ENCODE measurements around the gene KDF1. TPM values are rescaled to one million over a fixed set of nuclear protein-coding genes. Genes with fewer than 3 reads are reported as not detected.

KDF1 gene
- total RNA-seq, 1 experiment from 2014 or later, result 23.0 TPM

DNA sequence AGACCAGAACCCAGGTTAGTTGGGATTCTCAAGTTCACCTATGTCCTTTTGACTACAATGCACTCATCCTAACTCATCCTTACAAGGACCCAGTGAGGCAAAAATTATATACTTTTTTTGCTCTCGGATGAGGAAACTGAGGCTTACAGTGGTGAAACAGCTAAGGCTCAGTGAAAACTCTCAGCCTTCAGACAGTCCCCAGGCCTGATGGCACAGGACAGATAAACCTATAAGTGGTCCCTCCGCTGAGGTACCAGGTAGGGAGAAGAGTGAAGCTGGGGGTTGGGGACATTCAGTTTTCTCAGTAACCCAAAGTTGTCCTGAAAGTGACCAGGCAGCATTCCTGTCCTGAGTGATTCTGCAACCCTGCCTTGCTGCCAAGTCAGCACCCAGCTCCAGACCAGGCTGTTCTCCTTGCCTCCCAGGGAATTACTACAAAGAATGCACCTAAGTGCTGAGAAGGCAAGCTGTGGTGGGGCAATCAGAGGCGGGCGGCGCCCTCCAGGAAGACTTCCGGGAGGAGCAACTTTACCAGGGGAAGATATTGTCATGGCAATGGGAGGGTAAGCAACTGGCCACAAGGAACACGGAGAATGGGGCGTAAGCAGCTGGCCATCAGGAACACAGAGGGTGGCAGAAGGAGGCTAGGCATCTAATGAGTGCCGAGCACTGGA is 47.8 kb upstream of the KDF1 start:
- Histone ChIP-seq H3K9me2 (ENCODE audit: insufficient read depth) (no peaks in the 10 kb centered on the region), H3K4me1 (ENCODE audit: control insufficient read depth in 1 of 2, insufficient read depth in 2 of 2, low read length in 2 of 2) (peaks cover 71 to 93% of the 10 kb centered on the region in 2 experiments), H2AFZ (ENCODE audit: low read depth, low read length, poor library complexity, severe bottlenecking) (no peak overlapping the region), H3K27me3 (ENCODE audit: insufficient read depth, low read length) (no peaks in the 10 kb centered on the region), H3K9ac (ENCODE audit: low read length) (peak overlapping the region; percentile 31), H3K27ac (ENCODE audit: low read depth, low read length) (peak overlapping the region; percentile 19; the same call in 1 of the 2 replicates), H4K20me1 (ENCODE audit: insufficient read depth) (no peaks in the 10 kb centered on the region), H3K4me3 (replicated peaks in 1 of 2; ENCODE audit: low read depth in 1 of 2, low read length in 2 of 2) (0 out of 4 replicates have a peak overlapping the region, but pooled peaks of 1 of the 2 experiments have one; percentile 15), H3K36me3 (ENCODE audit: control insufficient read depth in 1 of 2, insufficient read depth in 2 of 2, low read length in 2 of 2) (peaks cover 0 to 6% of the 10 kb centered on the region in 2 experiments; a peak in 1 of 4 replicates), H3K9me3 (ENCODE audit: control insufficient read depth in 1 of 2, insufficient read depth in 1 of 2, low read depth in 1 of 2, low read length in 2 of 2) (no peaks in the 10 kb centered on the region), H3K79me2 (ENCODE audit: insufficient read depth, low read length) (no peaks in the 10 kb centered on the region; the same call in 1 of the 2 replicates), H3K4me2 (ENCODE audit: low read length) (peak overlapping the region; percentile 81)
- ChIA-PET CTCF (interaction anchor here (1.6 kb wide), 1 partner anchor 11 kb away, joined by 7 read pairs; no protein-coding TSS in a partner anchor), POLR2A (interaction anchor here (1.0 kb wide), 1 partner anchor 13 kb away, joined by 3 read pairs; no protein-coding TSS in a partner anchor), RAD21 (ENCODE audit: low non-redundant PET in 1 of 2, low total read pairs in 2 of 2, uncharacterized antibody in 2 of 2, unreplicated experiment in 2 of 2) (no interaction called here)
- DNase-seq (ENCODE audit: low read depth, low spot score) (no peak), ATAC-seq (no peak)
- BruUV-seq (replicated peaks), result no TSS peak
- TF ChIP-seq EZH2 (IDR thresholded peaks at IDR 0.05), result no peak
- TF ChIP-seq SRF (IDR thresholded peaks at IDR 0.05; ENCODE audit: low read depth), result no peak
- TF ChIP-seq CEBPB (IDR thresholded peaks at IDR 0.05; ENCODE audit: low read depth), result no peak
- TF ChIP-seq, protein P1, sequence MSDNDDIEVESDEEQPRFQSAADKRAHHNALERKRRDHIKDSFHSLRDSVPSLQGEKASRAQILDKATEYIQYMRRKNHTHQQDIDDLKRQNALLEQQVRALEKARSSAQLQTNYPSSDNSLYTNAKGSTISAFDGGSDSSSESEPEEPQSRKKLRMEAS (IDR thresholded peaks at IDR 0.05), result no peak
- no peak for TF ChIP-seq JUND (IDR thresholded peaks at IDR 0.05)
- no peak for TF ChIP-seq ZFX (IDR thresholded peaks at IDR 0.05)
- no peak for TF ChIP-seq EGR1 (IDR thresholded peaks at IDR 0.05; ENCODE audit: low read depth)
- no peak for TF ChIP-seq FOSL1 (IDR thresholded peaks at IDR 0.05; ENCODE audit: low read depth)
- TF ChIP-seq ZNF274 (IDR thresholded peaks at IDR 0.05; ENCODE audit: low read depth, low read length), result no peak
- no peak for TF ChIP-seq ZBTB33 (IDR thresholded peaks at IDR 0.05; ENCODE audit: extremely low read depth, insufficient replicate concordance, low read length)
- TF ChIP-seq EZH2phosphoT487 (IDR thresholded peaks at IDR 0.05; ENCODE audit: borderline replicate concordance), result no peak
- TF ChIP-seq POLR2A (IDR thresholded peaks at IDR 0.05; ENCODE audit: borderline replicate concordance, extremely low read depth, insufficient read depth, insufficient read length), result no peak
- intact Hi-C loops (cut with micrococcal nuclease), result no loop called here
